Measurements from ENCODE around the gene TMEM88. TPM values are rescaled to one million over a fixed set of nuclear protein-coding genes. Genes with fewer than 3 reads are reported as not detected.

TMEM88 gene
- total and polyA plus RNA-seq, 2 of the 8 experiments (the other 6 are each of a cell fraction or from before 2014, with no cell fraction given) = 0.69 to 8.8 TPM

DNA sequence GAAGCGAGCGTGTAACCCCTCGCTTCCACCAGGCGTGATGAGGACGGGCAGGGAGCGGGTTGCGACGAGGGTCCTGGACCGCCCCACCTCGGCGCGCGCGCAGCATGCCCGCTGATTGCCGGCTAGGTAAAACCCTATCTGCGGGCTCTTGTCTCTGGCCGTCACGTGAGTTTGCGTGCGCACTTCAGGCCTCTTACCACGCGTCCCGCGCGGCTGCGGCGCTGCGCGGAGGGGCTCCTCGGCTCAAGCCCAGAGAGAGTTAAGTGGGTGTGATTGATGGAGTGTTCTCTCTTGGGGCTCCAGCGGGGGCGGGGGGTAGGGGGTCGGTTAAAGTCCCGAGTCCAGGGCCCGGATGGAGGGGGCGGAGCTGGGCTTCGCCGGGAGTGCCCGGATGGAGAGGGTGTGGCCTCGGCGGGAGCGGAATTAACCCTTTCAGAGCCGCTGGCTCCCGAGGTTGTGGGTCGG is 12.9 kb upstream of the TMEM88 start:
- no peaks in the 10 kb centered on the region for H3K79me1 ChIP-seq (ENCODE audit: low read depth, low read length)
- H2BK20ac ChIP-seq (ENCODE audit: low read length) = no peak overlapping the region
- H3K4me1 ChIP-seq (replicated peaks in 1 of 4; ENCODE audit: control insufficient read depth in 3 of 4, insufficient read depth in 4 of 4, low read length in 3 of 4) = peaks cover 10 to 34% (median 21%) of the 10 kb centered on the region in 4 experiments
- peak overlapping the region; percentile 37; the same call in 1 of the 2 replicates for H3K27ac ChIP-seq (ENCODE audit: low read depth, low read length)
- peak overlapping the region; percentile 75 for H4K5ac ChIP-seq (ENCODE audit: insufficient read length, low read depth, low read length)
- ChIA-PET CTCF (ENCODE audit: partially characterized antibody) (interaction anchor here (1.7 to 2.1 kb wide), 4 partner anchors 9 to 98 kb away, joined by 4 to 7 read pairs (median 6); no protein-coding TSS in a partner anchor), POLR2A (ENCODE audit: partially characterized antibody) (interaction anchor here (0.6 to 4.2 kb wide), 7 partner anchors 10 to 165 kb away, joined by 3 to 20 read pairs (median 5); partner anchors contain the start of genes CYB5D1, KDM6B, NAA38 and TMEM88)
- H2AK5ac ChIP-seq (ENCODE audit: low read depth, low read length) = no peak overlapping the region
- no peaks in the 10 kb centered on the region for H3K79me2 ChIP-seq (ENCODE audit: control insufficient read depth in 1 of 2, insufficient read depth in 2 of 2, low read length in 2 of 2)
- H3K27me3 ChIP-seq (replicated peaks in 1 of 4; ENCODE audit: control insufficient read depth in 3 of 4, extremely low read depth in 1 of 4, insufficient read depth in 3 of 4, low read length in 3 of 4) = peaks cover 18 to 53% (median 49%) of the 10 kb centered on the region in 4 experiments
- no peak overlapping the region for H4K91ac ChIP-seq (replicated peaks; ENCODE audit: insufficient read length, low read length)
- peak overlapping the region; percentile 77 for H4K8ac ChIP-seq (ENCODE audit: extremely low read depth, insufficient read depth, low read length)
- peak overlapping the region; percentile 60; the same call in 1 of the 2 replicates for H2BK5ac ChIP-seq (ENCODE audit: low read depth, low read length)
- peaks cover 37% of the 10 kb centered on the region for H3K23me2 ChIP-seq (ENCODE audit: low read depth, low read length)
- no peaks in the 10 kb centered on the region for H3K9me3 ChIP-seq (ENCODE audit: insufficient read depth in 2 of 2, low read depth in 1 of 2, low read length in 1 of 2)
- no peak overlapping the region for H2BK12ac ChIP-seq (ENCODE audit: low read depth, low read length)
- no peak overlapping the region for H2BK15ac ChIP-seq (ENCODE audit: low read length)
- FAIRE-seq (no peak), DNase-seq (ENCODE audit: low read depth in 1 of 2, low spot score in 2 of 2) (peak in 1 of 2 experiments; percentile 98)
- H3K56ac ChIP-seq (replicated peaks; ENCODE audit: insufficient read length, low read depth, low read length) = peak overlapping the region; percentile 91
- H3K4me3 ChIP-seq (ENCODE audit: extremely low read depth in 1 of 4, insufficient read depth in 2 of 4, low read depth in 3 of 4, low read length in 4 of 4) = peak overlapping the region; percentile 70 to 98 (median 86)
- no peaks in the 10 kb centered on the region; a peak in 1 of 8 replicates for H3K36me3 ChIP-seq (ENCODE audit: control insufficient read depth in 2 of 4, insufficient read depth in 4 of 4, low read length in 3 of 4)
- WGBS, 2 experiments (ENCODE audit: extremely low coverage in 1 of 2, insufficient coverage in 1 of 2, insufficient read length in 1 of 2, insufficient replicate concordance in 2 of 2, low coverage in 1 of 2, low lambda C conversion rate in 2 of 2, missing lambda C conversion rate in 1 of 2) = 0% methylated on average over 42 of the region's 46 CpGs; no CpG with 5 or more reads in 1 of the 2 experiments
- no peak overlapping the region for H2AFZ ChIP-seq (ENCODE audit: low read length)
- no peak overlapping the region for H3K14ac ChIP-seq (ENCODE audit: insufficient read length)
- peak overlapping the region; percentile 93 for H3K18ac ChIP-seq (ENCODE audit: extremely low read depth, low read length)
- H3K4ac ChIP-seq (replicated peaks; ENCODE audit: insufficient read length, low read depth, low read length) = no peak overlapping the region
- H3K23ac ChIP-seq (ENCODE audit: insufficient read length) = no peak overlapping the region
- peaks cover 12 to 42% of the 10 kb centered on the region in 2 experiments for H4K20me1 ChIP-seq (replicated peaks in 1 of 2; ENCODE audit: control insufficient read depth in 1 of 2, insufficient read depth in 2 of 2, low read length in 2 of 2)
- H3K9ac ChIP-seq (replicated peaks in 1 of 4; ENCODE audit: extremely low read depth in 1 of 4, low read depth in 3 of 4, low read length in 3 of 4) = peak overlapping the region; percentile 57 to 71 (median 66); a peak in 6 of 7 replicates
- H2BK120ac ChIP-seq (replicated peaks; ENCODE audit: low read depth, low read length) = no peak overlapping the region
- peak overlapping the region; percentile 96 to 100 for H3K4me2 ChIP-seq (ENCODE audit: insufficient read depth in 1 of 2, low read depth in 2 of 2, low read length in 2 of 2)
- TF ChIP-seq CHD1 (IDR thresholded peaks at IDR 0.05; ENCODE audit: low read depth, low read length) (no peak), SIX5 (IDR thresholded peaks at IDR 0.05; ENCODE audit: low read depth, low read length) (no peak), FOSL1 (IDR thresholded peaks at IDR 0.05; ENCODE audit: insufficient read depth, low read depth, low read length) (no peak), PHF8 (conservative IDR thresholded peaks at IDR 0.05; ENCODE audit: low read depth, low read length) (peak; percentile 47), KDM4A (IDR thresholded peaks at IDR 0.05; ENCODE audit: low read depth, low read length, severe bottlenecking) (peak; percentile 65), MAX (IDR thresholded peaks at IDR 0.05) (no peak), EGR1 (IDR thresholded peaks at IDR 0.05; ENCODE audit: borderline replicate concordance, low read depth, low read length) (peak; percentile 76; the same call in 1 of the 2 replicates), HDAC2 (IDR thresholded peaks at IDR 0.05; ENCODE audit: borderline replicate concordance in 1 of 2, low read depth in 2 of 2, low read length in 2 of 2) (0 out of 4 replicates have a peak, but pooled peaks of 1 of the 2 experiments have one; percentile 71), CHD2 (IDR thresholded peaks at IDR 0.05; ENCODE audit: low read length) (no peak), USF2 (IDR thresholded peaks at IDR 0.05; ENCODE audit: low read length) (0 out of 2 replicates have a peak, but pooled peaks have one; percentile 22), GTF2F1 (IDR thresholded peaks at IDR 0.05; ENCODE audit: borderline replicate concordance, low read depth, low read length) (no peak)
